CD4-positive, alpha-beta memory T cell (primary cell): Measurements from ENCODE around the gene EPC1. TPM values are rescaled to one million over a fixed set of nuclear protein-coding genes. Genes with fewer than 3 reads are reported as not detected.
"Not testable (repeated sequence)": the region's sequence is repeated elsewhere in the genome, so short reads cannot be mapped to it uniquely, and the experiment has no call there.

Source experiments
- CTCF ChIA-PET: fragments of 350-600 bp; sonication (Branson Sonifier 250); formaldehyde crosslinking; loops from one replicate; lab custom pipeline; 2021; ENCODE audit warnings: inconsistent platforms; ENCODE audit not compliant: partially characterized antibody; lab: Charles Lee
- POLR2A ChIA-PET: fragments of 350-600 bp; sonication (Branson Sonifier 250); formaldehyde crosslinking; loops from one replicate; lab custom pipeline; 2021; ENCODE audit not compliant: partially characterized antibody; lab: Charles Lee
- DNase-seq, 5 donors: peaks; one replicate each; pipeline versions ENCODE4 v3.0.0 to v3.0.0-alpha.2; 2020 to 2022; ENCODE audit warnings: mixed read lengths in 1 of 5
- H3K27ac ChIP-seq: one replicate; pipeline ENCODE4 v1.7.0; 2013; ENCODE audit warnings: low read depth, low read length
- H3K27me3 ChIP-seq: 2 replicates; pipeline ENCODE4 v1.7.0; 2013; ENCODE audit warnings: mild to moderate bottlenecking, low read length, moderate library complexity; ENCODE audit not compliant: insufficient read depth
- H3K36me3 ChIP-seq: 2 replicates; pipeline ENCODE4 v1.7.0; 2013; ENCODE audit warnings: mild to moderate bottlenecking, low read length, moderate library complexity; ENCODE audit not compliant: insufficient read depth
- H3K4me1 ChIP-seq: 2 replicates; pipeline ENCODE4 v1.7.0; 2013; ENCODE audit warnings: mild to moderate bottlenecking, low read length, moderate library complexity; ENCODE audit not compliant: insufficient read depth
- H3K4me3 ChIP-seq, 2 donors: one replicate each; pipeline ENCODE4 v1.7.0; 2013; ENCODE audit warnings: low read length in 2 of 2, mild to moderate bottlenecking in 1 of 2
- H3K9me3 ChIP-seq, 2 donors: one replicate each; pipeline ENCODE4 v1.7.0; 2013; ENCODE audit warnings: low read length in 2 of 2, control low read depth in 1 of 2; ENCODE audit not compliant: control insufficient read depth in 1 of 2
- H3K27ac Mint-ChIP-seq, 7 donors: one replicate each; pipeline ENCODE4 v1.8.0; 2020 to 2021; ENCODE audit warnings: mixed read lengths in 7 of 7, mild to moderate bottlenecking in 6 of 7, inconsistent platforms in 3 of 7, moderate library complexity in 3 of 7
- H3K27me3 Mint-ChIP-seq, 2 donors: one replicate each; pipeline ENCODE4 v1.8.0; 2020 to 2021; ENCODE audit warnings: mixed read lengths in 2 of 2
- H3K36me3 Mint-ChIP-seq, 2 donors: one replicate each; pipeline ENCODE4 v1.8.0; 2020 to 2021; ENCODE audit warnings: mixed read lengths in 2 of 2, inconsistent platforms in 1 of 2, mild to moderate bottlenecking in 1 of 2
- H3K4me1 Mint-ChIP-seq, 4 donors: one replicate each; pipeline ENCODE4 v1.8.0; 2020 to 2021; ENCODE audit warnings: mixed read lengths in 4 of 4, mild to moderate bottlenecking in 1 of 4
- H3K4me3 Mint-ChIP-seq, 8 donors: one replicate each; pipeline ENCODE4 v1.8.0; 2020 to 2021; ENCODE audit warnings: mixed read lengths in 8 of 8, mild to moderate bottlenecking in 7 of 8, moderate library complexity in 6 of 8, inconsistent platforms in 3 of 8
- H3K9me3 Mint-ChIP-seq, 8 donors: one replicate each; pipeline ENCODE4 v1.8.0; 2020 to 2021; ENCODE audit warnings: mixed read lengths in 8 of 8, mild to moderate bottlenecking in 5 of 8, inconsistent platforms in 3 of 8, moderate library complexity in 1 of 8
- intact Hi-C: fragments of 100-400 bp; cut with micrococcal nuclease; formaldehyde crosslinking; loops from one replicate; pipeline ENCODE4 v1.15.1; 2023
- polyA plus RNA-seq, 2 donors: library from polyadenylated mRNA; unstranded; fragments of 300-500 nt; fragmentation: Illumina TruSeq; gene quantifications; one replicate each; pipeline ENCODE4 v1.2.3, GENCODE V29; 2021
- total RNA-seq, 2 experiments: library from RNA; stranded (reverse); gene quantifications; one replicate each; pipeline ENCODE4 v1.2.3, GENCODE V29; 2021

The EPC1 gene
- total and polyA plus RNA-seq, 4 experiments from 2014 or later, result 46.0 to 112 (median 81.2) TPM

DNA sequence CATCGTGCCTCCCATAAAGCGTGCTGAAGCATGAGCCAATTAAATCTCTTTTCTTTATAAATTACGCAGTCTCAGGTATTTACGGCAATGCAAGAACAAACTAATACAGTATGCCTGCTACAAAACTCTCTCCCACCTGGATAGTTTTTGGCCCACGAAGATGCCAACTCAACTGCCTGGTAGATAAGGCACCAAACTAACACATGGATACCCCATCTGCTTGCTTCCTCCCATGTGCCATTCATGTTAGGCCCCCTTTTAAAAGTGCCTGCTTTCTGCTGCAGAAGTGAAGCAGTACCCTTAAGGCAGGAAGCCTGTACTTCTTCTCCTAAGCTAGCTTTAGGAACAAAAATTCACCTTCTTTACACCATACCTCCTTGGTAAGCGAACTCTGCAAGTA, 15.6 kb upstream of the EPC1 start:
- ChIA-PET CTCF (interaction anchor here (1.1 to 3.0 kb wide), 4 partner anchors 8 to 106 kb away, joined by 4 to 21 read pairs (median 4); no protein-coding TSS in a partner anchor), POLR2A (interaction anchor here (1.5 to 2.8 kb wide), 3 partner anchors 10 to 17 kb away, joined by 3 to 12 read pairs (median 9); no protein-coding TSS in a partner anchor)
- peaks cover 54 to 83% (median 65%) of the 10 kb centered on the region in 4 donors for H3K4me1 Mint-ChIP-seq

DNA sequence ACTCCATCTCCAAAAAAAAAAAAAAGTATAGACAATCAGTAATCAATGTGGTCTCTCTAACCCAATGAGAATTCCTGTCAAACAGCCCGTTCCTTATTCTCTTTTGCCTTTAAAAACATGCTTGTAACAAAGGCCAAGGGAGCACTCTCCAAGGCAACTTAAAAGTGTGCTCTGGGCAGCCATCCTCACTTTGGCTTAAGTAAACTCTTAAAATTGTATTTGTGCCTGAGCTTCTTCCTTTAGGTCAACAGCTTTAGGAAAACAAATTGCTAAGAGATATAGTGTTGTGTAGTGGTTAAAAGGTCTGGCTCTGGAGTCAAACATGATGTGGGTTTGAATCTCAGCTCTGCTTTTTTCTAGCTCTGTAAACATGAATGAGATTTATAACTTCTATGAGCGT, 13.9 kb upstream of the EPC1 start:
- DNase-seq, result no peak
- peaks cover 19 to 25% of the 10 kb centered on the region in 2 donors for H3K36me3 Mint-ChIP-seq
- Histone ChIP-seq H3K27ac (no peak overlapping the region), H3K4me3 (no peak overlapping the region), H3K9me3 (no peaks in the 10 kb centered on the region), H3K36me3 (no peaks in the 10 kb centered on the region), H3K27me3 (no peaks in the 10 kb centered on the region), H3K4me1 (peaks cover 82% of the 10 kb centered on the region)
- ChIA-PET POLR2A (interaction anchor here (0.9 to 6.0 kb wide), 4 partner anchors 8 to 18 kb away, joined by 5 to 63 read pairs (median 10); partner anchors contain the start of gene EPC1), CTCF (interaction anchor here (0.7 to 3.2 kb wide), 7 partner anchors 8 to 104 kb away, joined by 3 to 21 read pairs (median 4); no protein-coding TSS in a partner anchor)
- H3K4me3 Mint-ChIP-seq, result peak overlapping the region in 3 of 8 donors; percentile 2 to 44 (median 40)
- H3K27me3 Mint-ChIP-seq, result no peaks in the 10 kb centered on the region
- peak overlapping the region in 6 of 7 donors; percentile 11 to 86 (median 54) for H3K27ac Mint-ChIP-seq
- H3K9me3 Mint-ChIP-seq, result peaks cover 0 to 7% (median 2%) of the 10 kb centered on the region in 8 donors
- H3K4me1 Mint-ChIP-seq, result peaks cover 60 to 86% (median 70%) of the 10 kb centered on the region in 4 donors
- intact Hi-C loops, result no loop called here

More for the DNA sequence above, 15.6 kb upstream of the EPC1 start:
- Mint-ChIP-seq H3K9me3 (peaks cover 0 to 7% (median 2%) of the 10 kb centered on the region in 8 donors), H3K4me3 (peak overlapping the region in 7 of 8 donors; percentile 24 to 71 (median 38)), H3K36me3 (peaks cover 18% of the 10 kb centered on the region in 2 donors), H3K27me3 (no peaks in the 10 kb centered on the region), H3K27ac (peak overlapping the region; percentile 47 to 92 (median 65))
- Histone ChIP-seq H3K9me3 (no peaks in the 10 kb centered on the region), H3K36me3 (no peaks in the 10 kb centered on the region), H3K27me3 (no peaks in the 10 kb centered on the region), H3K4me1 (peaks cover 81% of the 10 kb centered on the region), H3K4me3 (no peak overlapping the region), H3K27ac (no peak overlapping the region)
- DNase-seq, result no peak
- intact Hi-C loops, result no loop called here

GRCh38 chr10:32360241-32360640, 13.3 kb upstream of the EPC1 start:
- Mint-ChIP-seq H3K36me3 (peaks cover 21 to 24% of the 10 kb centered on the region in 2 donors), H3K9me3 (peaks cover 0 to 7% (median 2%) of the 10 kb centered on the region in 8 donors), H3K4me3 (peak overlapping the region in 1 of 8 donors; percentile 7), H3K27ac (peak overlapping the region in 6 of 7 donors; percentile 11 to 77 (median 38)), H3K27me3 (no peaks in the 10 kb centered on the region), H3K4me1 (peaks cover 59 to 83% (median 67%) of the 10 kb centered on the region in 4 donors)
- Histone ChIP-seq H3K27ac (no peak overlapping the region), H3K27me3 (no peaks in the 10 kb centered on the region), H3K4me3 (no peak overlapping the region), H3K36me3 (no peaks in the 10 kb centered on the region), H3K9me3 (no peaks in the 10 kb centered on the region), H3K4me1 (peaks cover 82% of the 10 kb centered on the region)
- intact Hi-C loops, result no loop called here
- POLR2A ChIA-PET, result interaction anchor here (0.9 to 6.0 kb wide), 4 partner anchors 8 to 18 kb away, joined by 5 to 63 read pairs (median 10); partner anchors contain the start of gene EPC1
- CTCF ChIA-PET, result interaction anchor here (0.8 to 3.2 kb wide), 2 partner anchors 68 to 104 kb away, joined by 3 to 21 read pairs; no protein-coding TSS in a partner anchor
- DNase-seq, result no peak

DNA sequence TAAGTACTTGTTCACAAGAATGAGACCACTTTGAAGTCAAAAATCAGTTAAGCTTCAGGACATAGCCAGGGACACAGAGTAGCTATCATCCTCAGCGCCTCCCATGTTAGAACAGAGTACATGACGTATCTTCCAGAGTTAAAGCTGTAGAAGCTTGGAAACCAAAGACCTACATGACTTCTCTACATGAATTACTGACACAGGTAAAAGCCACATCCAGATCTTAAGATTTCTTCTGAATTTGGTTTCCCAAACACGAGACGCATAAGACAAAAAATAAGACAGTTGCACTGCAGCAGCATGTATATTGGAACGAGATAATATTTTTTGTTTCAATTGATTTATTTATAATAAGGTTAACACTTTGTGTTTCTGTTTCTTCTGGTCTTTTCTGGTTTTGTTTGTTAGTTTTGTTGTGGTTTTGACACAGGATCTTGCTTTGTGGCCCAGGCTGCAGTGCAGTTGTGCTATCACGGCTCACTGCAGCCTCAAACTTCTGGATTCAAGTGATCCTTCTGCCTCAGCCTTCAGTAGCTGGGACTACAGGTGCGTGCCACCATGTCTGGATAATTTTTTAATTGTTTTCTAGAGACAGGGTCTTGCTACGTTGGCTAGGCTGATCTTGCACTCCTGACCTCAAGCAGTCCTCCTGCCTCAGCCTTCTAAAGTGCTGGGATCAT, 10.2 kb upstream of the EPC1 start:
- Mint-ChIP-seq H3K4me3 (peak overlapping the region; percentile 12 to 81 (median 72)), H3K4me1 (peaks cover 57 to 89% (median 70%) of the 10 kb centered on the region in 4 donors), H3K36me3 (peaks cover 24 to 25% of the 10 kb centered on the region in 2 donors), H3K27me3 (no peaks in the 10 kb centered on the region), H3K27ac (peak overlapping the region; percentile 79 to 94 (median 88)), H3K9me3 (peaks cover 0 to 7% (median 2%) of the 10 kb centered on the region in 8 donors)
- peak; percentile 52 to 71 (median 64) for DNase-seq
- Histone ChIP-seq H3K36me3 (no peaks in the 10 kb centered on the region), H3K4me1 (peaks cover 90% of the 10 kb centered on the region), H3K4me3 (no peak overlapping the region), H3K9me3 (no peaks in the 10 kb centered on the region), H3K27me3 (no peaks in the 10 kb centered on the region), H3K27ac (peak overlapping the region; percentile 46)
- POLR2A ChIA-PET, result interaction anchor here (0.9 to 6.0 kb wide), 4 partner anchors 10 to 21 kb away, joined by 3 to 63 read pairs (median 6); partner anchors contain the start of gene EPC1
- CTCF ChIA-PET, result interaction anchor here (1.1 to 1.6 kb wide), 4 partner anchors 9 to 101 kb away, joined by 4 to 10 read pairs (median 5); no protein-coding TSS in a partner anchor
- intact Hi-C loops, result loop anchor here (1.0 kb wide), 1 partner anchor 10 kb away; no protein-coding TSS in a partner anchor

DNA sequence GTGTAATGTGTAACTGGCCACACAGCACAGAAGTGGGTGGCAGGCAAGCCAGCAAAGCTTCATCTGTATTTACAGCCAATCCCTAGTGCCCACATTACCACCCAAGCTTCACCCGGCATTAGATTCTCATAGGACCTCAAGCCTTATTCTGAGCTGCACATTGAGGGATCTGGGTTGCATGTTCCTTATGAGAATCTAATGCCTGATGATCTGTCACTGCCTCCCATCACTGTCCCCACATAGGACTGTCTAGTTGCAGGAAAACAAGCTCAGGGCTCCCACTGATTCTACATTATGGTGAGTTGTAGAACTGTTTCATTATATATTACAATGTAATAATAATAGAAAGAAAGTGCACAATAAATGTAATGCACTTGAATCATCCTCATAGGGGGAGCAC, 7.7 kb upstream of the EPC1 start:
- intact Hi-C loops, DNase-seq, H3K36me3 ChIP-seq, H3K4me3 ChIP-seq, H3K9me3 ChIP-seq, H3K9me3 Mint-ChIP-seq, H3K27me3 Mint-ChIP-seq, H3K27ac ChIP-seq, H3K4me3 Mint-ChIP-seq, H3K27me3 ChIP-seq: not testable (repeated sequence)
- ChIA-PET CTCF (interaction anchor here (1.7 to 4.9 kb wide), 3 partner anchors 10 to 23 kb away, joined by 4 to 42 read pairs (median 17); no protein-coding TSS in a partner anchor), POLR2A (interaction anchor here (0.7 to 4.8 kb wide), 5 partner anchors 9 to 654 kb away, joined by 3 to 44 read pairs (median 4); no protein-coding TSS in a partner anchor)
- Mint-ChIP-seq H3K27ac (peak overlapping the region in 6 of 7 donors; percentile 43 to 78 (median 60)), H3K4me1 (peaks cover 49 to 83% (median 65%) of the 10 kb centered on the region in 4 donors), H3K36me3 (peaks cover 8 to 20% of the 10 kb centered on the region in 2 donors)
- H3K4me1 ChIP-seq, result peaks cover 86% of the 10 kb centered on the region

GRCh38 chr10:32350811-32351350, 3.9 kb upstream of the EPC1 start:
- Histone ChIP-seq H3K4me1 (peaks cover 75% of the 10 kb centered on the region), H3K27me3 (no peaks in the 10 kb centered on the region), H3K36me3 (no peaks in the 10 kb centered on the region), H3K4me3 (no peak overlapping the region), H3K27ac (no peak overlapping the region), H3K9me3 (no peaks in the 10 kb centered on the region)
- Mint-ChIP-seq H3K9me3 (no peaks in the 10 kb centered on the region), H3K36me3 (peaks cover 6 to 22% of the 10 kb centered on the region in 2 donors), H3K4me3 (peak overlapping the region in 3 of 8 donors; percentile 37 to 46 (median 42)), H3K4me1 (peaks cover 43 to 78% (median 59%) of the 10 kb centered on the region in 4 donors), H3K27me3 (no peaks in the 10 kb centered on the region), H3K27ac (peak overlapping the region; percentile 33 to 100 (median 65))
- POLR2A ChIA-PET, result interaction anchor here (2.2 to 4.8 kb wide), 2 partner anchors 16 to 27 kb away, joined by 22 to 44 read pairs; no protein-coding TSS in a partner anchor
- intact Hi-C loops, result no loop called here
- DNase-seq, result no peak
- CTCF ChIA-PET, result interaction anchor here (0.6 to 4.9 kb wide), 2 partner anchors 17 to 18 kb away, joined by 3 to 42 read pairs; no protein-coding TSS in a partner anchor
